SH-SY5Y (cell line): ENCODE data around the gene CRACDL.

Experiments used
- GATA2 ChIP-seq: IDR thresholded peaks from 2 replicates; pipeline ENCODE4 v1.6.1; 2011; ENCODE audit warnings: mild to moderate bottlenecking, low read depth, low read length
- GATA3 ChIP-seq: IDR thresholded peaks from 2 replicates; pipeline ENCODE4 v1.6.1; 2011; ENCODE audit warnings: low read depth, mild to moderate bottlenecking, low read length, moderate library complexity

CRACDL gene

GRCh38 chr2:98870516-98871158, 65.4 kb downstream of the CRACDL start:
- TF ChIP-seq GATA3 (no peak), GATA2 (no peak)

DNA sequence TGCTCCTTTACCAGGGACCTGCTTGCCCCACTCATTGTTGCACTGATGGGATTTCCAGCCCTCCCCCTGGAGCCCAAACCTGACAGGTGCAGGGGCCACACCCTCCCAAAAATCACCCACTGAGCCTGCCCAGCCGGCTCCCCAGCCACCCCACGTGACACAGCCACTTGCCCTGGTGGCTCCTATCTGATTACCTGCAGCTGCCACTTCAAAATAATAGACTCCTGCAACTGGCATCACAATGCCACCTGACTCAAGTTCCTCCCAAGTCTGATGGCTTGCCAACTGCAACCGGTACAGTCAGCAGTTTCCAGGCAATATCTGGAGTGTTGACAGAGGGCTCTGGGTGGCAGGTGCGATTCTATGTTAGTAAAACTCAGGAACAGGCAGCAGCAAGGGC, 66.2 kb downstream of the CRACDL start:
- TF ChIP-seq GATA2 = no peak
- no peak for TF ChIP-seq GATA3

DNA sequence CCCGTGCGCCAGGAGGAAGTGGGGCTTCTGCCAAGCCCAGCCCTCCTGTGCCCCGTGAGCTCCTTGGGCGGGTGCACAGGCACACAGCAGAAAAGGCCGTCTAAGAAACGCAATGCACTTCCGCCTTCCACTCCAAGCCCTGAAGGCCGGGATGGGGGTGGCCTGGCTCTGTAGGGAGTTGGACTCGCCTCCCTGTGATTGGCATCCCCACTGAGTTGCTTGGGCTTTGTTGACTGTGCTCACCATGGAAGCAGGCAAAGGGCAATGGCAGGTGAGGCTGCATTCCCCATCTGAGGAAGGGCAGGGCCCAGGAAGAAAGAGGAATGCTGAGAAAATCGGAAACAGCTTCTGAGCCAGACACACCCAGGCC, 66.8 kb downstream of the CRACDL start:
- TF ChIP-seq GATA2 = no peak

DNA sequence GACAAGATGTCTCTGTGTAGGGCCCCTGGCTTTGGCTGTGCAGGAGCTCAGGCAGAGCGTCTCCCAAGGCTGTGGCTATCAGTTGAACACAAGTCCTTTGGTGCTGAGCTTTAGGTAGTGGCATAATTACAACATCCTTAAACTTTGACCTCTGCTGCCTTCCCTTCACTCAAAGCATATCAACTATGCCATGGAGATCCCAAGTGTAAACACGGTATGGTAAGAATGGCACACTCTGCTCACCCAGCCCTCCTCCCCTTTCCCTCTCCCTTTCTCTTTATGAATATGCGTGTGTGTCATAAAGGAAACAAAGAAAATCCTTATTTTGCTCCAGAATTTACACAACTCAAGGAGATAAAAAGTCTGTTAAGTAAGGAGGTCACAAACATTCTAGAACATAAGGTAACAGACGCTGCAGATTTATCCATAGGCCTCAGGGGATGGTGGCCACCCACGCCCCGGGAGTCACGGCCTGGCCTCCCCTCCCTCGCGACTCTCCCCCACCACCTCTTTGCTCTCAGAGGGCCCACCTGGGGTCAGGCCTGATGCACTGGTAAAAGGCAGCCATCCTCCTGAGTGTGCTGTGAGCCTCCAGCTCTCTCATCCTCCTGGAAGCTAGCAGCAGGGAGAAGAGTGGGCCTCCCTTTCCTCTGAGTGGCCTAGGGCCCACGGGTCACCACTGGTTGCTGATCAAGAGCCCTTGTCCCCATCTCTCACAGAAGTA, 67.3 kb downstream of the CRACDL start:
- TF ChIP-seq GATA2 (no peak), GATA3 (no peak)

GRCh38 chr2:98867539-98868309, 68.3 kb downstream of the CRACDL start:
- TF ChIP-seq GATA3 (no peak), GATA2 (no peak)

GRCh38 chr2:98866033-98866432, 70.0 kb downstream of the CRACDL start:
- TF ChIP-seq GATA2 = no peak
- TF ChIP-seq GATA3 = no peak

DNA sequence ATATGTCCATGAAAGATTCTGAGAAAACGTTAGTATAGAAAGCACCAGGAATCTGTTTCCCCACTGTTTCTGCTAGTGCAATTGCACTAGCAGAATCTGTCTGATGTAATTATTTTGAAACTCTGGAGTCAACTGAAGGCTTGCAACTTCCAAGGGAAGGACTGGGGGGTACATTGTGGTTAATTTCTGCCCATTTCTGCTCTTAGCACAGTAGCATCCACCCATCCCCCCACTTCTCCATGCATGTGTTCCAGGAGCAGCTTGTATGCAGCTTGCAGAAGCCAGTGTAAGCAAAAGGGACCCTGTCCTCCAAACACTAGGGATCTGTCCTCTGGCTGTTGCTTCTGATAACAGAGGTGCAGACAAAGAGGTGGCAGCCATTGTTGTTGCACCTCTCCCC, 74.4 kb downstream of the CRACDL start:
- TF ChIP-seq GATA3 = no peak
- TF ChIP-seq GATA2 = no peak

DNA sequence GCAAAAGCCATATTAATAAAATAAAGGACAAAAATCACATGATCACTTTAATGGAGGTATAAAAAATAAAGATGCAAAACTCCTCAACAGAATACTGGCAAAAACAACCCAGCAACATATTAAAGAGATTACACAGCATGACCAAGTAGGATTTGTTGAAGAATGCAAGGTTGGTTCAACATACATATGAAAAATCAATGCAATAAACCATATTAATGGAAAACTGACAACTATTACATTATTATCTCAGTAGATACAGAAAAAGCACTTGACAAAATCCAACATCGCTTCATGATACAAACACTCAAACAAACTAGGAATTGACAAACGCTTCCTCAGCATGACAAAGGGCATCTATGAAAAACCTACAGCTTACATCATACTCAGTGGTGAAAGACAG, 76.7 kb downstream of the CRACDL start:
- no peak for TF ChIP-seq GATA3
- TF ChIP-seq GATA2 = no peak

DNA sequence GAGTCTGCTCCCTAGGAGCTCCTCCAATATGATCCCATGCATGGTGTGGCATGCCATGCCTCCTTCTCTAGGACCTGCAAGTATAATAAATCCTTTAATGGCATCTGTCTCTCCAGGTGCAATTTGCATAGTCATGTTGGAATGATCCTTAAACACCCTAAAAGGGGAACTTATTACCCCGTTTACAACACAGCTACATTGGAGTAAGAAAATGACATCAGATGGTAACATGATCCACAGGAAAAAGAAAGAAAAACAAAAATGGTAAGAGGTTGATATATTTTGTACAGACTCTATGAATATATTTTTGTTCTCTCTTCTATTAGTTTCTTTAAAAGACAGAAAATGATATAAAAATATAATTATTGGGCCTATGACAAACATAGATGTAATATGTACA, 79.0 kb downstream of the CRACDL start:
- TF ChIP-seq GATA3 (no peak), GATA2 (no peak)

DNA sequence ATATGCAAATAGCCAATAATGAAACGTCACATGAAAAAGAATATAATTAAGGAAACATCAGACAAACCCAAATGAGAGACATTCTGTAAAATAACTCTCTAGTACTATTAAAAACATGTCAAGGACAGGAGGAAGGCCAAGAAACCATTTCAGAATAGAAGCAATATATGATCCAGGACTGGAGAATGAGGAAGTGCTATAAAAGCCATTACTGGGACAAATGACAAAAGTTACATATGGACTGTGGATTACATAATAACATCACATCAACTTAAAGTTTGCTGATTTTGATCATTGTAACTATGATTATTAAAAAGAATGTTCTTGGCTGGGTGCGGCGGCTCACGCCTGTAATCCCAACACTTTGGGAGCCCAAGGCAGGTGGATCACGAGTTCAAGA, 81.3 kb downstream of the CRACDL start:
- no peak for TF ChIP-seq GATA2
- no peak for TF ChIP-seq GATA3

DNA sequence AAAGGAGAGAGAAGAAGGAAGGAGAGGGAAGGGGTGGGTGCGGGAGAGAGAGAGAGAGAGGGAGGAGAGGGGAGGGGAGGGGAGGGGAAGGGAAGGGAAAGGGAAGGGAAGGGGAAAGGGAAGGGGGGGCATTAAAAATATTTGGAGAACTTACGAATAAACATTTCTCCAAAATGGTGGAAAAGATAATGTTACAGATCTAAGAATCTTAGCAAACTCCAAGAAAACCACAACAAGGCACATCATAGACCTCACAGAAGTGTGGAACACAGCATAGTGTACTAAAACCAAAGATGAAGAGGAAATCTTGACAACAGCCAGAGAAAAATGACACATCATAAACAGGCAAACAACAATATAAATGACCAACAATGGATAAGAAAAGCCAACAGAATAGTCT, 83.1 kb downstream of the CRACDL start:
- TF ChIP-seq GATA3 = no peak
- no peak for TF ChIP-seq GATA2

DNA sequence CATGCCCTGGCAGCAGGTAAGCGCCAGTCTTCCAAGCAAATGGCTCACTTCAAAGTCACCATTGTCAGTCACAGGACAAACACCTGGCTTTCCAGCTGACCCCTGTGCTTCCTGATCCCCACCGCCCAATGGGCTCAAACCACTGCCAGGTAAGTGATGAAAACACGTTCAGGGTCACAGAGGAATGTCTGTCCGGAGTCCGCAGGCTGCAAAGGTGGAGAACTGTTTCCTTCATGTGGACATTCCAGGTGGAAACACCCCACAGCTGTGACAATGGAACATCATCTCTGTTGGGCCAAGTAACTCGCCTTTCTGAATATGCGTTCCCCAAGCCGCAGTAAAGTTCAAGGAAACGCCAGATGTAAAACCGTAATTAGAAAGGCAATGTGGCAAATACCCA, 86.0 kb downstream of the CRACDL start:
- TF ChIP-seq GATA3 = no peak
- TF ChIP-seq GATA2 = no peak

DNA sequence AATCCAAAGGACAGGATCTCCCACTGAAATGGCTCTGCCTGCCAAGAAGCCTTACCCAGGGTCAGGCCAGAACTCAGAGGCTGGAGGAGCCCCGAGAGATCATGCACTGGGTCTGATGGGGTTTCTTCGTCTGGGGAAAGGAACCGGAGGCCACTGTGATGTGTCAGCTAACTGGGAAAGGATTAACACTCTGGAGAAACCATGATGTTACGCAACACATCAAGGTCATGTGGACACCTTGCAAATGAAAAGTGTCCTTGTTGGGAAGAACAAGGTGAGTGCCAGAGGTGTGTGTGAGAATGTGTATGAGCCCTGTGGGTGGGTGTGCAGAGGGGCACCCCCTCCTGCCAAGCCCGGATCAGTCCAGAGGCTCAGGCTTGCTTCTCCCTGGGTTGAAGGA, 86.9 kb downstream of the CRACDL start:
- no peak for TF ChIP-seq GATA3

DNA sequence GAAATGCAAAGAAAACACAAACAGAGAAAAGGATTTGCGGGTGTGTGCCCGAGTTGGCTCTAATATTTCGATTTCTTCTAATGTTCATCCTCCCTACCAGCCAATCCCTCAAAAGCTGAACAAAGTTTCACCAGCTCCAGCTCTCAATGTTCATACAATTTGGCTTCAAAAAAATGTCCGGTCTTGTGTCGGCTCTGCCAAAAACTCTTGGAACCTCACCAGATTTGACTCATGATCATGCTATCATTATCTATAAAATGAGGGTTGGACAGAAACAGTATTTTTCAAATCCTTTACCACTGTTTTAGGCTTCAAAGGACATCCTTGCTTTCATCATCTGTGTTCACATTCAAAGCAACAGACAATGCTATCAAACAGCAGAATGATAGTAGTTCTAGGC, 88.2 kb downstream of the CRACDL start:
- TF ChIP-seq GATA3 (no peak), GATA2 (no peak)

- TF ChIP-seq GATA3 (no peak), GATA2 (no peak)
Observed at GRCh38 chr2:98846041-98846440, 90.0 kb downstream of the CRACDL start.
